T-cell (primary cell): ENCODE results near the gene NOL6. TPM values are rescaled to one million over a fixed set of nuclear protein-coding genes. Genes with fewer than 3 reads are reported as not detected.

Source experiments
- ATAC-seq, 4 experiments: fragments of 200-7000 bp in 3 of 4; fragments of 150-1000 bp in 1 of 4; cut with Tn5 transposase; replicated peaks in 1 of 4; 1 replicate in 3 of 4; 2 replicates in 1 of 4; pipeline ENCODE4 v1.10.0; 2021; ENCODE audit warnings: moderate library complexity in 3 of 4, mild to moderate bottlenecking in 2 of 4, moderate number of reproducible peaks in 1 of 4
- CTCF ChIA-PET, 2 donors: fragments of 300-600 bp; sonication (Branson Sonifier 250); formaldehyde crosslinking; loops; one replicate each; lab custom pipeline; 2022; ENCODE audit warnings: antibody characterized with exemption in 2 of 2; lab: Charles Lee
- POLR2A ChIA-PET, 2 donors: fragments of 300-600 bp; sonication (Branson Sonifier 250); formaldehyde crosslinking; loops; one replicate each; lab custom pipeline; 2022; ENCODE audit warnings: antibody characterized with exemption in 2 of 2; lab: Charles Lee
- DNase-seq, 35 experiments: peaks; one replicate each; pipeline versions ENCODE4 v3.0.0 to v3.0.0-alpha.2; 2013 to 2023
- H3K27ac ChIP-seq: one replicate; pipeline ENCODE4 v1.5.1; 2013; ENCODE audit warnings: low read length
- H3K27me3 ChIP-seq, 2 experiments: replicated peaks in 1 of 2; 1 replicate in 1 of 2; 2 replicates in 1 of 2; pipeline versions ENCODE4 v1.6.1 to v1.7.0; 2013; ENCODE audit warnings: low read length in 1 of 2, mixed read lengths in 1 of 2; ENCODE audit not compliant: control insufficient read depth in 2 of 2, insufficient read depth in 2 of 2; ENCODE audit errors: extremely low read depth in 1 of 2
- H3K36me3 ChIP-seq, 2 donors: 1 replicate in 1 of 2; 2 replicates in 1 of 2; pipeline versions ENCODE4 v1.6.1 to v1.7.0; 2013; ENCODE audit warnings: low read length in 1 of 2; ENCODE audit not compliant: control insufficient read depth in 2 of 2, insufficient read depth in 1 of 2; ENCODE audit errors: extremely low read depth in 1 of 2
- H3K4me1 ChIP-seq, 2 experiments: 1 replicate in 1 of 2; 2 replicates in 1 of 2; pipeline versions ENCODE4 v1.6.1 to v1.7.0; 2013; ENCODE audit warnings: low read length in 2 of 2, mixed read lengths in 1 of 2; ENCODE audit not compliant: insufficient read depth in 2 of 2, control insufficient read depth in 1 of 2; ENCODE audit errors: extremely low read depth in 1 of 2
- H3K4me3 ChIP-seq, 2 donors: 1 replicate in 1 of 2; 2 replicates in 1 of 2; pipeline versions ENCODE4 v1.5.1 to v1.7.0; 2013; ENCODE audit warnings: mild to moderate bottlenecking in 2 of 2, low read length in 1 of 2, moderate library complexity in 1 of 2; ENCODE audit not compliant: control insufficient read depth in 1 of 2; ENCODE audit errors: extremely low read depth in 1 of 2
- H3K9me3 ChIP-seq: 2 replicates; pipeline ENCODE4 v1.7.0; 2013
- H3K27ac Mint-ChIP-seq, 2 donors: one replicate each; pipeline ENCODE4 v1.8.0; 2020 to 2021; ENCODE audit warnings: mild to moderate bottlenecking in 2 of 2, mixed read lengths in 2 of 2
- H3K27me3 Mint-ChIP-seq, 2 donors: one replicate each; pipeline ENCODE4 v1.8.0; 2021 to 2022; ENCODE audit warnings: mixed read lengths in 2 of 2
- H3K36me3 Mint-ChIP-seq: one replicate; pipeline ENCODE4 v1.8.0; 2021; ENCODE audit warnings: mixed read lengths
- H3K4me1 Mint-ChIP-seq, 3 donors: one replicate each; pipeline ENCODE4 v1.8.0; 2020 to 2022; ENCODE audit warnings: mixed read lengths in 3 of 3, mild to moderate bottlenecking in 1 of 3
- H3K4me3 Mint-ChIP-seq, 3 donors: one replicate each; pipeline ENCODE4 v1.8.0; 2020 to 2022; ENCODE audit warnings: mild to moderate bottlenecking in 3 of 3, mixed read lengths in 3 of 3, moderate library complexity in 3 of 3
- H3K9me3 Mint-ChIP-seq, 3 donors: one replicate each; pipeline ENCODE4 v1.8.0; 2020 to 2022; ENCODE audit warnings: mixed read lengths in 3 of 3
- WGBS: methylation state at CpG from one replicate; pipeline ENCODE4 v1.1.5; 2013; ENCODE audit warnings: missing lambda C conversion rate; ENCODE audit not compliant: insufficient coverage; 5-methylcytosine and 5-hydroxymethylcytosine counted together
- total RNA-seq, 35 experiments: library from RNA in 6 of 35; stranded (reverse) in 6 of 35; fragments of 120-200 nt in 1 of 35; gene quantifications; one replicate each; pipeline versions ENCODE4 v1.2.1 to v1.2.4 and lab custom pipeline; 2013 to 2026

The NOL6 gene
- total RNA-seq, 5 donors from 2014 or later (not counting 1 experiment from before 2014, with no cell fraction given): 35.1 to 57.6 (median 47.1) TPM

- 83% methylated on average over 1 of the region's 4 CpGs for WGBS
- no peaks in the 10 kb centered on the region for H3K27me3 Mint-ChIP-seq
- Histone ChIP-seq H3K4me3 (no peak overlapping the region), H3K36me3 (peaks cover 47 to 86% of the 10 kb centered on the region in 2 donors), H3K9me3 (no peaks in the 10 kb centered on the region), H3K27me3 (no peaks in the 10 kb centered on the region), H3K27ac (no peak overlapping the region), H3K4me1 (peaks cover 7 to 16% of the 10 kb centered on the region in 2 experiments)
- ATAC-seq (no peak), DNase-seq (no peak)
- H3K4me3 Mint-ChIP-seq: no peak overlapping the region
- ChIA-PET POLR2A (no interaction called here), CTCF (interaction anchor here (0.6 to 2.7 kb wide), 4 partner anchors 21 to 93 kb away, joined by 3 to 20 read pairs (median 8); partner anchors contain the start of gene AQP3 (in 1 of the 2))
- H3K9me3 Mint-ChIP-seq: no peaks in the 10 kb centered on the region
- peaks cover 61% of the 10 kb centered on the region for H3K36me3 Mint-ChIP-seq
- H3K4me1 Mint-ChIP-seq: peaks cover 20 to 27% (median 26%) of the 10 kb centered on the region in 3 donors
- no peak overlapping the region for H3K27ac Mint-ChIP-seq
These were observed 5.5 kb downstream of the NOL6 start for GRCh38 chr9:33468215-33468730.

GRCh38 chr9:33467526-33467925, 6.2 kb downstream of the NOL6 start:
- Histone ChIP-seq H3K4me1 (peaks cover 5 to 9% of the 10 kb centered on the region in 2 experiments), H3K36me3 (peaks cover 50 to 93% of the 10 kb centered on the region in 2 donors), H3K27ac (no peak overlapping the region), H3K4me3 (no peak overlapping the region), H3K9me3 (no peaks in the 10 kb centered on the region), H3K27me3 (no peaks in the 10 kb centered on the region)
- Mint-ChIP-seq H3K36me3 (peaks cover 68% of the 10 kb centered on the region), H3K4me3 (no peak overlapping the region), H3K9me3 (no peaks in the 10 kb centered on the region), H3K27me3 (no peaks in the 10 kb centered on the region), H3K4me1 (peaks cover 14 to 21% (median 21%) of the 10 kb centered on the region in 3 donors), H3K27ac (no peak overlapping the region)
- DNase-seq: peak in 1 of 35 experiments; percentile 2
- CTCF ChIA-PET: interaction anchor here (0.6 to 4.5 kb wide), 14 partner anchors 8 to 178 kb away, joined by 3 to 27 read pairs (median 9); partner anchors contain the start of genes AQP3 (in 2 of the 2), AQP7 (in 2 of the 2) and NFX1 (in 1 of the 2)
- no peak for ATAC-seq
- POLR2A ChIA-PET: no interaction called here
- WGBS: 100% methylated on average over 2 of the region's 7 CpGs

- Mint-ChIP-seq H3K27me3 (no peaks in the 10 kb centered on the region), H3K4me3 (no peak overlapping the region), H3K36me3 (peaks cover 73% of the 10 kb centered on the region), H3K9me3 (no peaks in the 10 kb centered on the region), H3K4me1 (peaks cover 7 to 16% (median 16%) of the 10 kb centered on the region in 3 donors), H3K27ac (peak overlapping the region in 1 of 2 donors; percentile 44)
- ATAC-seq (peak; percentile 63 to 81 (median 71)), DNase-seq (peak in 34 of 35 experiments; percentile 25 to 83 (median 62))
- CTCF ChIA-PET: interaction anchor here (0.5 to 4.5 kb wide), 26 partner anchors 9 to 607 kb away, joined by 3 to 27 read pairs (median 5); partner anchors contain the start of genes AQP7 (in 2 of the 2), AQP3 (in 1 of the 2) and NFX1 (in 1 of the 2)
- peaks cover 55 to 96% of the 10 kb centered on the region in 2 donors for H3K36me3 ChIP-seq
- no peaks in the 10 kb centered on the region for H3K9me3 ChIP-seq
- no peak overlapping the region for H3K27ac ChIP-seq
- H3K27me3 ChIP-seq: no peaks in the 10 kb centered on the region
- peaks cover 0 to 2% of the 10 kb centered on the region in 2 experiments for H3K4me1 ChIP-seq
- WGBS: 79% methylated on average over 15 of the region's 24 CpGs
- H3K4me3 ChIP-seq: no peak overlapping the region
- POLR2A ChIA-PET: interaction anchor here in 1 of 2 donors (0.6 kb wide), 2 partner anchors 35 to 434 kb away, joined by 3 to 4 read pairs; no protein-coding TSS in a partner anchor
These were observed 6.9 kb downstream of the NOL6 start for GRCh38 chr9:33466565-33467495.

- Mint-ChIP-seq H3K9me3 (no peaks in the 10 kb centered on the region), H3K27me3 (no peaks in the 10 kb centered on the region), H3K27ac (peak overlapping the region in 1 of 2 donors; percentile 39), H3K4me1 (peaks cover 0 to 10% (median 9%) of the 10 kb centered on the region in 3 donors), H3K4me3 (no peak overlapping the region), H3K36me3 (peaks cover 68% of the 10 kb centered on the region)
- WGBS: 96% methylated on average over 20 of the region's 27 CpGs
- no peak for DNase-seq
- H3K9me3 ChIP-seq: no peaks in the 10 kb centered on the region
- no peaks in the 10 kb centered on the region for H3K27me3 ChIP-seq
- ATAC-seq: no peak
- no peak overlapping the region for H3K4me3 ChIP-seq
- H3K4me1 ChIP-seq: no peaks in the 10 kb centered on the region
- CTCF ChIA-PET: interaction anchor here (0.5 to 4.5 kb wide), 28 partner anchors 8 to 608 kb away, joined by 3 to 27 read pairs (median 5); partner anchors contain the start of genes AQP7 (in 2 of the 2), AQP3 (in 1 of the 2) and NFX1 (in 1 of the 2)
- H3K36me3 ChIP-seq: peaks cover 59 to 88% of the 10 kb centered on the region in 2 donors
- no peak overlapping the region for H3K27ac ChIP-seq
- POLR2A ChIA-PET: no interaction called here
These were observed 7.8 kb downstream of the NOL6 start for GRCh38 chr9:33465596-33466564.

GRCh38 chr9:33465096-33465495, 8.6 kb downstream of the NOL6 start:
- Histone ChIP-seq H3K27ac (no peak overlapping the region), H3K27me3 (no peaks in the 10 kb centered on the region), H3K36me3 (peaks cover 56 to 90% of the 10 kb centered on the region in 2 donors), H3K4me1 (no peaks in the 10 kb centered on the region), H3K9me3 (no peaks in the 10 kb centered on the region), H3K4me3 (no peak overlapping the region)
- ChIA-PET CTCF (interaction anchor here (0.6 to 4.5 kb wide), 11 partner anchors 8 to 167 kb away, joined by 3 to 27 read pairs (median 7); partner anchors contain the start of genes AQP3 (in 2 of the 2), AQP7 (in 1 of the 2) and NOL6 (in 1 of the 2)), POLR2A (interaction anchor here in 1 of 2 donors (0.6 kb wide), 2 partner anchors 18 to 211 kb away, joined by 3 to 6 read pairs; partner anchors contain the start of gene AQP3)
- Mint-ChIP-seq H3K4me1 (peaks cover 3 to 10% (median 9%) of the 10 kb centered on the region in 3 donors), H3K9me3 (no peaks in the 10 kb centered on the region), H3K36me3 (peaks cover 65% of the 10 kb centered on the region), H3K27ac (peak overlapping the region in 1 of 2 donors; percentile 39), H3K27me3 (no peaks in the 10 kb centered on the region), H3K4me3 (no peak overlapping the region)
- WGBS: 100% methylated on average over 2 of the region's 9 CpGs
- DNase-seq (no peak), ATAC-seq (no peak)
